GM21390 (cell line): ENCODE results near the gene PYDC1.
"Not testable (repeated sequence)": the region's sequence is repeated elsewhere in the genome, so short reads cannot be mapped to it uniquely, and the experiment has no call there.

Experiments used
- ATAC-seq: cut with Tn5 transposase; IDR thresholded peaks from one replicate; pipeline ENCODE4 v1.9.1; 2021; ENCODE audit not compliant: unreplicated experiment

Gene PYDC1

GRCh38 chr16:31223044-31223443 is 6.1 kb upstream of the PYDC1 start:
- no peak for ATAC-seq

GRCh38 chr16:31221357-31222160 is 4.6 kb upstream of the PYDC1 start:
- ATAC-seq: no peak

- no peak for ATAC-seq
These were observed 2.3 kb upstream of the PYDC1 start for GRCh38 chr16:31219154-31219741.

GRCh38 chr16:31217136-31217530 is 198 bp upstream of the PYDC1 start:
- no peak for ATAC-seq

GRCh38 chr16:31215287-31216162 is 1.4 kb downstream of the PYDC1 start:
- no peak for ATAC-seq

GRCh38 chr16:31214708-31215286 is 2.1 kb downstream of the PYDC1 start:
- no peak for ATAC-seq

- ATAC-seq: no peak
These were observed 2.8 kb downstream of the PYDC1 start, which contains the start of gene TRIM72 for GRCh38 chr16:31213877-31214707. TSS of gene TRIM72 (plus strand) at chr16:31214119. CDS start at chr16:31214739, 620 bp downstream.

- ATAC-seq: no peak
These were observed 3.6 kb downstream of the PYDC1 start for GRCh38 chr16:31213342-31213741.

- no peak for ATAC-seq
These were observed 10.2 kb downstream of the PYDC1 start for GRCh38 chr16:31206776-31207175.

- no peak for ATAC-seq
These were observed 11.9 kb downstream of the PYDC1 start for GRCh38 chr16:31204871-31205666.

GRCh38 chr16:31202414-31203375 is 14.2 kb downstream of the PYDC1 start, which contains the start of gene PYCARD:
TSS of gene PYCARD (minus strand) at chr16:31202760. CDS start at chr16:31202690, 70 bp downstream.
- ATAC-seq: peak; percentile 47

- peak; percentile 49 for ATAC-seq
These were observed 15.1 kb downstream of the PYDC1 start for GRCh38 chr16:31201582-31202413.

GRCh38 chr16:31200821-31201568 is 15.9 kb downstream of the PYDC1 start:
- ATAC-seq: no peak

GRCh38 chr16:31200111-31200510 is 16.8 kb downstream of the PYDC1 start:
- not testable (repeated sequence) for ATAC-seq

- no peak for ATAC-seq
These were observed 17.4 kb downstream of the PYDC1 start for GRCh38 chr16:31199430-31200041.

GRCh38 chr16:31198207-31198882 is 18.6 kb downstream of the PYDC1 start:
- ATAC-seq: no peak
